ENCODE measurements around the gene FKRP.
"Not testable (repeated sequence)": the region's sequence is repeated elsewhere in the genome, so short reads cannot be mapped to it uniquely, and the experiment has no call there.

Gene FKRP

GRCh38 chr19:46745521-46746280 is at the start of gene FKRP:
Gene FKRP (plus strand): TSS chr19:46746057. CDS start chr19:46755451, 9,394 bp downstream.
- no peak for DNase-seq (ENCODE audit: low spot score)

DNA sequence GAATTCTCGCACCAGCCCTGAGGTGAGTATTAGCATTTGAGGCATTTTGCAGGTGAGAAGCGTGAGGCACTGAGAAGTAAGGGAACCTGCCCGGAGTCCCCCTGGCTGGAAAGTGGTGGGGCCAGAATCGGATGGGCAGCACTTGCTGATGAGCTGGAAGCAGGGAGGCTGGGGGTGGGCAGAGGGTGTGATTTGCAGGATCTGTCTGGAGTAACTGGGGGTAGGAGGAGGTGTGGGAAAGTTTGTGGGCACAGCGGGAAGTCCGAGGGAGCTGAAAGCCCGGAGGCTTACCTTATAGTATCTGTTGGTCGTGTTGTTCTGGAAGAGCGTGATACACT is 49.0 kb upstream of the FKRP start:
- DNase-seq (ENCODE audit: low spot score) = no peak

- peak; percentile 53 for DNase-seq (ENCODE audit: low spot score)
Measured at GRCh38 chr19:46697204-46697960, 48.5 kb upstream of the FKRP start.

- no peak for DNase-seq (ENCODE audit: low spot score)
Measured at GRCh38 chr19:46698395-46699321, 47.2 kb upstream of the FKRP start.

DNA sequence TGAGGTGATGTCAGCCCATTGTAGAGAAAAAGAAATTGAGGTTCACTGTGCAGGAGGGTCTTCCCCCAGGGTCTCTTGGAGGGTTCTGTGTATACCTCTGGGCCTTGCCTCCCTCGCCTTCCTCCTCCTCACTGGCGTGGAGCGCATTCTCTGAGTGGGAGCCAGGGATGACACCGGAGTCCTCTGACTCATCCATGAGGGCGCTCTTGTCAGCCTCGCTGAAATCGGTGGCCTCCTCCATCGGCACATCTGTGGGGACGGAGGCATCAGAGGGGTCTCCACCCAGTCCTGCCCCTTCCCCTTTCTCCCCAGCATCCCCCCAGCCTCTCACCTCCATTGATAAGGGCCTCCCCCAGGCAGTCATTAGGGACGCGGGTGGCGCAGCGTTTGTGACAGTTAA is 45.2 kb upstream of the FKRP start:
- no peak for DNase-seq (ENCODE audit: low spot score)

- peak; percentile 41 for DNase-seq (ENCODE audit: low spot score)
Measured at GRCh38 chr19:46704379-46705076, 41.3 kb upstream of the FKRP start.

DNA sequence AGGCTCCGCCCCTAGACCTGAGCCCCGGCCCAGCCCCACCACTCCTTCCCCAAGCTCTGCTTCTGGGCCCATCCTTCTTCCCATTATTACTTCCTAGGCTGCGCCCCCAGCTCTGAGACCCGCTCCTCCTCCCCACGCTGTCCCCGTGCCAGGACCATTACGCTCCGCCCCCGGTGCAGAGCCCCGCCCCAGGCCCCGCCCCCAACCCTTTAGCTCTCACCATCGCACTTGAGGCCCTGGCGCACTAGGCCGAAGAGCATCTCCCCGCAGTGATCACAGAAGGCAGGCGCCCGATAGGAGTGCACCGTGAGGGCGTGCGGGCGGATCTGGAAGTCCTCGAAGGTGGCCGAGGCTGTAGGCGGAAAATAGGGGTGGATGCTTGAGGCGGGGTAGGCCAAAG is 35.2 kb upstream of the FKRP start:
- DNase-seq (ENCODE audit: low spot score) = no peak

- not testable (repeated sequence) for DNase-seq (ENCODE audit: low spot score)
Measured at GRCh38 chr19:46712768-46713338, 33.0 kb upstream of the FKRP start.

DNA sequence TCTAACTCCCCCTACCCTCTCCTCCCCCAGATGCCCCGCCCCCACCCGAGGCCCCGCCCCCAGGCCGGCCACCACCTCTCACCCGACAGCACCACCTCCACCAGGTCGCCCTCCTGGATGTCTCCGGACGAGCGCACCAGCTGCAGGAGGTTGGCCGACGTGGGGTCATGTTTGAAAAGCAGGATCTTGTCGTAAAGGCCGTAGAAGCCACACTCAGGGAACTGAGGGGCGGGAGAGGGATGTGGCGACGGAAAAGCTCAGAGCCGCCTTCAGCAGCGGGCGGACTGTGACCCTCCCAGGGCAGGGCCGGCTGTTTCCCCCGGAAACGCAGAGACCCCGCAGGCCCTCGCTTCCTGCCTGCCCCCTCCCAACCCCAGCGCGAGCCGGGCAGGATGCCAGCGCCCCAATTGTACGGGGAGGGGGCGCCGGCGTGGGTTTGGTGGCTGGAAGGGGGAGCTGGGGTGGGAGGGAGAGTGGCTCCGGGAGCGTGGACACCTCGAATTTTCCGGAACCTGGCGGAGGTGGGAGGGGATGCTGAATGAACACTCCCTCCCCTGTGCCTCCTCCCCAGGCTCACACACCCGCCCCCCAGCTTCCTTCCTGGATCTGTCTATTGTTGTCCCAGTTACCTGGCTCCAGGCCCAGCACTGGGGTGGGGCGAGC is 31.9 kb upstream of the FKRP start:
- DNase-seq (ENCODE audit: low spot score) = peak; percentile 87

- DNase-seq (ENCODE audit: low spot score) = no peak
Measured at GRCh38 chr19:46714444-46715106, 31.3 kb upstream of the FKRP start.

DNA sequence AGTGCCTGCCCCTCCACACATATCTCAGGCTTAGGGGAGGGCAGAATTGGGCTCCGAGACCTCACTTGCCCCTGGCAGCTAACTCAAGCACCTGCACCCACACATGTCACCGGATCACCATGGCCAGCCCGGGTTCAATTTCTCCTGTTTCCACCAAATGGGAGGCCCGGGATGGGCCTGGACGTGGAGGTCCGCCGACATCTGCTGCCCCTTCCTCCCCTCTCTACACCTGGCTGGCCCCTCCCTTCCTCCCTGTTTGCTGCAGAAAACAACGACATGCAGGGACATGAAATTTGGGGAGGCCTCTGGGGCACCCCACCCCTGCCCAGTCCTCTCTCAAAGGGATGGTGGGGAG is 30.3 kb upstream of the FKRP start:
- DNase-seq (ENCODE audit: low spot score) = no peak

GRCh38 chr19:46715975-46716671 is 29.7 kb upstream of the FKRP start:
- DNase-seq (ENCODE audit: low spot score) = no peak

- DNase-seq (ENCODE audit: low spot score) = no peak
Measured at GRCh38 chr19:46716672-46717033, 29.2 kb upstream of the FKRP start.

DNA sequence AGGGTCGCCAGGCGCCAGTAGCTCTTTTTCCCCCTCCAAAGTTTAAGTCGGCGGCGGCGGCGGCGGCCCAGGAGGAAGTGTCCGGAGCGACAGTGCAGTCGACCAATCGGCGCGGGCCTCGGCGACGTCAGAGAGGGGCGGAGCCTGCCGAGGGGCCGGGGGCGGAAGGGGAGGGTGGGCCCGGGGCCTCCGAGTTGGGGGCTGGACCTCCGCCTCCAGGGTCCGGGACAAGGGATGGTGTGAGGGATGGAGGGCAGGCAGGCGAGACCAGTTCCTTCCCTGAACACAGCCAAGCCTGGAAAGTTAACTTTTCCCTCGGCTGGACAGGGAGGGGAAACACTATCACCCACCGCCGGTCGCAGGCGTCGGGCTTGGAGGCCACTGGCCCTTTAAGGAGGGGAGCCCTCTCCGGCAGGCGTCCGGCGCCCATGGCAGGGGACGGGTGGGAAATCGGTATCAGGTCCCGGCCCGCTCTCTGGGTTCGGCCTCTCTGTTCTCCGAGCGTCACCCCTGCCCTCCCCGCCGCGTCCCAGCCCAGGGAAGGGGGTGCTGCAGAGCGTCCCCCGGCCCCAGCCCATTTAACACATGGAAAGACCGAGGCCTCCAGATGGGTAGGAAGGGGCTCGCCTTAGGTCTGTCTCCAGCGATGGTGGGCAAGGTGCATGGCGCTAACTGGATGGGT is 28.7 kb upstream of the FKRP start, which contains the start of gene PRKD2:
TSS of gene PRKD2 (minus strand) at position 81 of the 682 bp plus-strand sequence. CDS start 744 bp downstream, outside the sequence.
- DNase-seq (ENCODE audit: low spot score) = peak; percentile 79

DNA sequence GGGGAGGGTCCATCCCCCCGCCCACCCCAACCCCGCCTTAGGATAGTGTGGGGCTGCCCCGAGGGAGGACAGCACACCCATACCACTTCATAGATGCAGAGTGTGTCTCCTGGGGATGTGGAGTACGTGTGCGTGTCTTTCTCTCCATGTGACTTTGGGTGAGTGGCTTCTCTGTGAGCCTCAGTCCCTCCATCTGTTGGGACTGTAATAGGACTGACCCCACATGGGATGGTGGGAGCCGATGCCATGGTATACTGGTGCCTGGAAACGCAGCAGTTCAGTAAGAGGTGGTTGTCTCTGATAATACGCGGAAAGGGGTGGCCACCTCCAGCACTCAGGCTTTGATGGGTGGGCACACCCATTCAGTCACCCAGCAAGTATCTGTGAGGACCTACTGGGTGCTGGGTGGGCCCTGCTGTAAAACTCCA is 28.1 kb upstream of the FKRP start:
- DNase-seq (ENCODE audit: low spot score) = no peak

- no peak for DNase-seq (ENCODE audit: low spot score)
Measured at GRCh38 chr19:46718157-46718933, 27.5 kb upstream of the FKRP start.

- DNase-seq (ENCODE audit: low spot score) = no peak
Measured at GRCh38 chr19:46718934-46719622, 26.8 kb upstream of the FKRP start.

Data from kidney tubule cell (primary cell).